Stimulated activated CD4-positive, alpha-beta T cell treated with anti-CD3 and anti-CD28 coated beads, TNF-alpha, amount 100 ng/mL, for 48 hours (primary cell): ENCODE measurements around the gene FZD4.
"Not testable (repeated sequence)": the region's sequence is repeated elsewhere in the genome, so short reads cannot be mapped to it uniquely, and the experiment has no call there.

Source experiments
- DNase-seq, 3 donors: peaks; one replicate each; pipeline ENCODE4 v3.0.0-alpha.2; 2020; ENCODE audit warnings: low read depth in 3 of 3

The FZD4 gene

GRCh38 chr11:86938203-86938899 lies 16.8 kb downstream of the FZD4 start:
- DNase-seq = no peak

- not testable (repeated sequence) for DNase-seq
Observed at GRCh38 chr11:86937193-86937806, 17.9 kb downstream of the FZD4 start.

DNA sequence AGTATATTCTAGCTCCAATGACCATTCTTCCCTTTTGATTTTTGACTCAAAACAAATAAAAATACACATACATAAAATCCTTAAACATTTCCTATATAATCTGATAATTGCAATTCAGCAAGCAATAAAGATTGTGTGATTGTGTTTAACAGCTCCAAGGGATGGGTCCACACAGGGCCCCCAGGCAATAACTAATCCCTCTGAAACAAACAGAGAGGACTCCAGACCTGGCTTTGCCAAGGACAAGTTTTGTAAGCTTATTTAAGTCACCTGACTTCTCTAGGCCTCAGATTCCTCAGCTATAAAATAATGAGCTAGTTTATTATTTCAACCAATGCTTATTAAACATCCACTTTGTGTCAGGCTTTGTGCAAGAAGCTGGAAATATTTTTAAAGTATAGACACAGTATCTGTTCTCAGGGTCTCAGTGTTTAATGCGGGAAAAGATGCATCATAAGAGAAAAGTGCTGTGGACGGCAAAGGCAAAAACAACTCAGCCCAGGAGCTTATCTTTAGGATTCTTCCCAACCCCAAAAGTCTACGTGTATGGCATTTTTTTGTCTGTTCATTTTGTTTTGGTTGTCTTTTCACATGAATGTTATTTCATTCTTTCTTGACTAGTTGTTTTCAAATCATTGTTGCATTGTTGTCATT lies 20.1 kb downstream of the FZD4 start:
- no peak for DNase-seq

GRCh38 chr11:86934582-86934900 lies 20.7 kb downstream of the FZD4 start:
- DNase-seq = no peak

GRCh38 chr11:86933891-86934581 lies 21.2 kb downstream of the FZD4 start:
- DNase-seq = no peak

DNA sequence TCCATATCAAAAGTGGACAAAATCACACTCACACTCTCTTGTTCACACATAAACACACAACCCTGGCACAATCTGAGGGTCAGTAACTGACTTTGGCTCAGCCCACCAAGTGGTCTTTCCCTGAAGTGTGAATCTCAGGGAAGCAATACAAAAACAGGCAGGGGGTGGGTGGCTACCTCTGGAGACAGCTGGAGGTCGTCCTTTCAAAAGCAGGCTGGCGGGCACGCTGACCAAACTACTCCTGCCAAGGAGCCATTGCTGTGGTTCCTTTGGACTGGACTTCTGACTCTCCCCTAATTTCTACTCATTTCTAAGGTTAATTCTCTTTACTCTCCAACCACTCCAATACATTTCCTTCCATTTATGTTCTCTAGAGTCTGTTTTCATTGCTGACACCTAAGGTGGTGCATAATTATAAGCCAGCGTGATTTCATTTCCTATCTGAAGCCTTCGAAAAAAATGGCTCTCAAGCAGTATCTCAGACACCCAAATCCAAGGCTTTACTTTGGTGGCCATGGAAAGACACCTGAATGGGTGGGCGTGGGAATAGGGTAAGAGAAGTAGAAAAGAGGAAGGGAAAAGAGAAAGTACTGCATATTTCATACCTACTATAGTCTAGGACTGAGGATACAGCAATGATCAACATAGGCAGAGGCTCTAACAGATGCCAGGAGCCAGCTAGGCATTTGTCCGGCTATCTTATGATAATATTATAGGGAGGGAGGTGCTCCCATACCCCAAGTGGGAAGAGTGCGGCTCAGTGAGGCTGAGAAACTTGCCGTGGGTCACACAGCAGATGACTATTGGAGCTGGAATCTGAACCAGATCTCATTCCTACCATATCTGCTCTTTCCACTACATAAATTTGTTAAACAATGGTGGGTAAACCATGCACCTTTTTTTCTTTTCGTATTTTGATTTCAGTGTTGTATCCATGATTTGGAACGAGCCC lies 22.0 kb downstream of the FZD4 start:
- no peak for DNase-seq

GRCh38 chr11:86932259-86932585 lies 23.0 kb downstream of the FZD4 start:
- DNase-seq = no peak

- no peak for DNase-seq
Observed at GRCh38 chr11:86931548-86932258, 23.5 kb downstream of the FZD4 start.

DNA sequence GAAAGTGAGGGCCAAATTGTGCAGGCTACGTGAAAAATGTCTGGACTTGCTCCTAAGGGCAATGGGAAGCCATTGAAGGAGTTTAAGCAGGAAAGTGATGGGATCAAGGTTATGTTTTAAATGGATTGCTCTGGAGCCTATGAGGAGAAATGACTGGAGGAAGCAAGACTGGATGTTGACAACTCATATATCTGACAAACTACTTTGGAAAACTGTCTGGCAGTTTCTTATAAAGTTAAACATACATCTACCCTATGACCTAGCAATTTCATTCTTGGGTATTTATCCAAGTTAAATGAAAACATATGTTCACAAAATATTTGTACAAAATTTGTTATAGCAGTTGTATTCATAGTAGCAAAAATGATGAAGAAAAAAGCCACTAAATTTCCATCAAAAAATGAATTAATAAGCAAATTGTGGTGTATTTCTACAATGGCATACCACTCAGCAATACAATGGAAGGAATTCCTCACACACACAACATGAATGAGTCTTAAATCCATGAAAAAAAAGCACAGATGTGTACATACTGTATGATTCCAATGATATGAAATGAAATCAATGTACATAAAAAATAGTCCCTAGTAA lies 24.1 kb downstream of the FZD4 start:
- no peak for DNase-seq

DNA sequence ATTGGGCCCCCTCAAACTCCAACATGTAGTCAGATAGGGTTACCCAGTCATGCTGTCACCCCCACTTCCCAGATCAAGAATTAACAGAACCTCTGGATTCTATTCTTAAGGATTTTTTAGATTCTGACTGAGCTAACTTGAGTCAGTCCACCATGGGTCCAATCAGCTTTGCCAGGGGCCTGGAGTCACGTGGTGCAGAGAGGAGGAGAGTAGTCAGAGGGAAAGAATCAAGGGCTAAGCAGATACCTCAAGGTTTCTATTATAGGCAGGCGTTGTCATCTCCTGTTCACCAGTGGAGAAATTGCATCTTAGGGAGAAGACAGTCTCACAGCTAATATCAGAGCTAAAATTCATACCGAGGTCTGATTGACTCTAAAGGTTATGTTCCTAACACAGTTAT lies 28.2 kb downstream of the FZD4 start:
- no peak for DNase-seq

DNA sequence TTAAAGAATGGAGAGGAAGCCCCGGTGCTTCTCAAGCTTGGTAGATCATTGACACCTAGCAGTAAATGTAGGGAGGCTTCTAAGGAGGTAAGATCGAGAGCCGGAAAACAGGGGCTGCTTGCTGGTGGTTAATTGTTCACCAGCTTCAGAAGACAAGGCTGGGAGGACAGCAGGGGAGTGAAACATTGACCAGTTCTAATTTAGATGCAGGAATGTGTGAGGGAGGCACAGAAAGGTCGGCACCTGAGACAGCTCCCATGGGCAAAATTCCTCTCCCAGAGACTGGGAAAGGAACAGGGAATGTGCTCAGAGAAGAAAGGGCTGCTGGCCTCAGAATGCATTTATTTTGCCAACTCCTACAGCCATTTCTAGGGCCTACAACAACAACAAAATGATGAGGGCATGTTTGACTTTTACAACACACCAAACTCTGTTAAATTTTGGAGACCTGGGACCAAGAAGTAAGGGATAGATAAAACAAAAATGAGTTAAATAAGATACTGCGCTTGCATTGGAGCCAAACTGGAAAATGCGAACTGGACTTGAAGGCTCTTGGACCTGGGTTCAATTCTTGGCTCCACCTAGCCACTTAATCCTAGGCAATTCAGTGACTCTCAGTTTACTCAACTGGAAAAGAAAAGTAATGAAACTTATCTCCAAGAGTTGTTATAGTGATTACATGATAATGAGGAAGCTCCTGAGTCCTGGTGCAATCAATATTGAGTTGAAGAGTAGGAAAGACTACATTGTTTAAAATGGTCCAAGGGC lies 31.0 kb downstream of the FZD4 start:
- DNase-seq = no peak

DNA sequence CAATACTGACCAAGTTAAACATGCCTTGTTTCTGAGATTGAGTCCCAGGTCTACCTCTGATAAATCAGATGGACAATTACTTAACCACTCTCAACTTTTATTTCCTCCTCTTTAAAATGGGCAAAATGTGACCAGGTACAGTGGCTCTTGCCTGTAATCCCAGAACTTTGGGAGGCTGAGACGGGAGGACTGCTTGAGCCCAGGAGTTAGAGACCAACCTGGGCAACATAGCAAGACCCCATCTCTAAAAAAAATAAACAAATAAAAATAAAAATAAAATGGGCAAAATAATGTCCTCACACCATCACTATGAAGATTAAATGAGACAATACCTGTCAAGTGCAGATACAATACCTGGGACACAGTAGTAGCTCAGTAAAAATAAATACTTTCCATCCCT lies 33.0 kb downstream of the FZD4 start:
- no peak for DNase-seq

GRCh38 chr11:86919557-86920210 lies 35.5 kb downstream of the FZD4 start:
- DNase-seq = no peak

- DNase-seq = no peak
Observed at GRCh38 chr11:86918973-86919372, 36.2 kb downstream of the FZD4 start.

- DNase-seq = no peak
Observed at GRCh38 chr11:86918496-86918895, 36.7 kb downstream of the FZD4 start.

DNA sequence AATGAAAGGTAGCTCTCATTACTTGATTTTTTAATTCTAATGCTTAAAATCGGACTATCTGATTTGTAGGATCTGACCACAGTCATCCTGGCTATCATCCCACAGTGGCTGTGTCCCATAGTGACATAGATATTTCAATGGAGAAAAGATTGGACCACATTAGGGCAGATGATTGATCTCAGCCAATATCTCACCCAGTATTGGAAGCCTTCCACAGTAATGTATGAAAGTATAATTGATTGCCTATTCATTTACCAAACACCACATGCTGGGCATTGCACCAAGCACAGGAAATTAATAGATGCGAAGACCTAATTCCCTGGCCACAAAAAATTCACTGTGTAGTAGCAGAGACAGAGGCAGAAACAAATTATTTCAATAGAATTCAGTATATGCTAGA lies 37.6 kb downstream of the FZD4 start:
- no peak for DNase-seq

GRCh38 chr11:86916330-86916729 lies 38.9 kb downstream of the FZD4 start:
- no peak for DNase-seq

GRCh38 chr11:86915850-86916249 lies 39.3 kb downstream of the FZD4 start:
- DNase-seq = not testable (repeated sequence)

- no peak for DNase-seq
Observed at GRCh38 chr11:86914865-86915519, 40.2 kb downstream of the FZD4 start.
